ENCODE data around the gene MYH16.

DNA sequence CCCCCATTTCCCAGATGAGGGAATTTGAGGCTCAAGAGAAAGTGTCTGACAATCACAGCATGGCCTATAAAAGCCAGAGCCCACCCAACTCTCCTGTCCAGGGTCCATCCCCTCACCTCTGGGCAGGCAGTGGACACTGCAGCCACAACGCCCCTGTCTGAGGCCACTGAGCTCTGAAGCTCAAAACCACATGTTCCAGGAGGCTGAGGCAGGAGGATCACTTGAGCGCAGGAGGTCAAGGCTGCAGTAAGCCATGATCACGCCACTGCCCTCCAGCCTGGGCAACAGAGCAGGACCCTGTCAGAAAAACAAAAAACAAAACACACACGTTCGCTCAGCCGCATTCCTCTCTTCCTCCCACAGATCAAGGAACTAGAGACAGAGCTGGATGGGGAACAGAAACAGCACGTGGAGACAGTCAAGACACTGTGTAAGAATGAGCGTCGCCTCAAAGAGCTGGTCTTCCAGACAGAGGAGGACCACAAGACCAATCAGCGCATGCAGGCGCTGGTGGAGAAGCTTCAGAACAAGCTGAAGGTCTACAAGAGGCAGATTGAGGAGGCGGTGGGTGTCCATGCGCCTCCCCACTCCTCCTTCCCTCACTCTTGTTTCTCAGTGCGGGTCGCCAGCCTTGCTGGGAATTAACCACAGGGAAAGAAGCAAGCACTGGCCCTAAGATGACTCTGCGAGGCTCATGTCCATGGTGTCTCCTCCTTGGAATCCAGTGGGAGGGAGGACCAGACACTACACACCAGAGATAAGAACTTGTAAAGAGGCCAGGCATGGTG, 33.0 kb downstream of the MYH16 start:
- TF ChIP-seq, protein P1, sequence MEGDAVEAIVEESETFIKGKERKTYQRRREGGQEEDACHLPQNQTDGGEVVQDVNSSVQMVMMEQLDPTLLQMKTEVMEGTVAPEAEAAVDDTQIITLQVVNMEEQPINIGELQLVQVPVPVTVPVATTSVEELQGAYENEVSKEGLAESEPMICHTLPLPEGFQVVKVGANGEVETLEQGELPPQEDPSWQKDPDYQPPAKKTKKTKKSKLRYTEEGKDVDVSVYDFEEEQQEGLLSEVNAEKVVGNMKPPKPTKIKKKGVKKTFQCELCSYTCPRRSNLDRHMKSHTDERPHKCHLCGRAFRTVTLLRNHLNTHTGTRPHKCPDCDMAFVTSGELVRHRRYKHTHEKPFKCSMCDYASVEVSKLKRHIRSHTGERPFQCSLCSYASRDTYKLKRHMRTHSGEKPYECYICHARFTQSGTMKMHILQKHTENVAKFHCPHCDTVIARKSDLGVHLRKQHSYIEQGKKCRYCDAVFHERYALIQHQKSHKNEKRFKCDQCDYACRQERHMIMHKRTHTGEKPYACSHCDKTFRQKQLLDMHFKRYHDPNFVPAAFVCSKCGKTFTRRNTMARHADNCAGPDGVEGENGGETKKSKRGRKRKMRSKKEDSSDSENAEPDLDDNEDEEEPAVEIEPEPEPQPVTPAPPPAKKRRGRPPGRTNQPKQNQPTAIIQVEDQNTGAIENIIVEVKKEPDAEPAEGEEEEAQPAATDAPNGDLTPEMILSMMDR (IDR thresholded peaks at IDR 0.05), result no peak
- TF ChIP-seq POLR2A (IDR thresholded peaks at IDR 0.05), result no peak
